GM23338 (cell line): ENCODE data around the gene WFDC9.

Experiments used
- CREB1 ChIP-seq: fragments of 250-450 bp; sonication (Bioruptor Pico); IDR thresholded peaks from 2 replicates; pipeline ENCODE4 v1.5.0; 2020; ENCODE audit warnings: low read depth, mild to moderate bottlenecking, moderate library complexity
- EZH2phosphoT487 ChIP-seq: fragments of 200-600 bp; sonication (generic); IDR thresholded peaks from one replicate; pipeline ENCODE4 v1.8.1; 2018; ENCODE audit warnings: antibody characterized with exemption; ENCODE audit not compliant: unreplicated experiment
- POLR2AphosphoS5 ChIP-seq: IDR thresholded peaks from 2 replicates; pipeline ENCODE4 v1.6.1; 2016; ENCODE audit warnings: antibody characterized with exemption, low read depth
- STAT1 ChIP-seq: IDR thresholded peaks from one replicate; pipeline ENCODE4 v1.6.1; 2016; ENCODE audit warnings: antibody characterized with exemption; ENCODE audit not compliant: unreplicated experiment
- TF ChIP-seq, protein P1 (sequence below), 2 experiments: fragments of 200-600 bp in 1 of 2; sonication (generic) in 1 of 2; conservative IDR thresholded peaks; 2 replicates each; pipeline versions ENCODE4 v1.5.1 to v1.6.1; 2016 to 2017; ENCODE audit warnings: antibody characterized with exemption in 2 of 2, low read depth in 2 of 2, mild to moderate bottlenecking in 2 of 2, moderate library complexity in 1 of 2

DNA sequence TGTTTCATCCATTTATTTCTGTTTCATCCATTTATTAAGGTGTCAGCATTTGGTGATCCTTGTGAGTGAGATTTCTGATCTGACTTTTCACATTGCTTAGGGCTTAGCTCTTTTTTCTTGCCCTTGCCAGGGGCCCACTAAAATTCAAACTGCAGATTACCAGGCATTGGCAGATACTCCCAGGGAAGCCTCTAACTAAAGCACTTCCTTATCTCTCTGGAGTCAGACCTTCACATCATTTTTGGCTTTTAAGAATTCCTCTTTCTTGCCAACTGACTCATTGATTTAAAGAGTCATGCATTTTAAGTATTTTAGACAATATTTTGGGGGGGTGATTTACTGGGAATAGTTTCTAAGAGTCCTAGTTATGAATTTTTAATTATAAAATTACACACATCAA lies 49.4 kb downstream of the WFDC9 start:
- TF ChIP-seq, protein P1, sequence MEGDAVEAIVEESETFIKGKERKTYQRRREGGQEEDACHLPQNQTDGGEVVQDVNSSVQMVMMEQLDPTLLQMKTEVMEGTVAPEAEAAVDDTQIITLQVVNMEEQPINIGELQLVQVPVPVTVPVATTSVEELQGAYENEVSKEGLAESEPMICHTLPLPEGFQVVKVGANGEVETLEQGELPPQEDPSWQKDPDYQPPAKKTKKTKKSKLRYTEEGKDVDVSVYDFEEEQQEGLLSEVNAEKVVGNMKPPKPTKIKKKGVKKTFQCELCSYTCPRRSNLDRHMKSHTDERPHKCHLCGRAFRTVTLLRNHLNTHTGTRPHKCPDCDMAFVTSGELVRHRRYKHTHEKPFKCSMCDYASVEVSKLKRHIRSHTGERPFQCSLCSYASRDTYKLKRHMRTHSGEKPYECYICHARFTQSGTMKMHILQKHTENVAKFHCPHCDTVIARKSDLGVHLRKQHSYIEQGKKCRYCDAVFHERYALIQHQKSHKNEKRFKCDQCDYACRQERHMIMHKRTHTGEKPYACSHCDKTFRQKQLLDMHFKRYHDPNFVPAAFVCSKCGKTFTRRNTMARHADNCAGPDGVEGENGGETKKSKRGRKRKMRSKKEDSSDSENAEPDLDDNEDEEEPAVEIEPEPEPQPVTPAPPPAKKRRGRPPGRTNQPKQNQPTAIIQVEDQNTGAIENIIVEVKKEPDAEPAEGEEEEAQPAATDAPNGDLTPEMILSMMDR (conservative IDR thresholded peaks at IDR 0.05; ENCODE audit: low read depth in 2 of 2): no peak
- TF ChIP-seq CREB1 (CRISPR knock-in tag) (no peak), POLR2AphosphoS5 (no peak), STAT1 (no peak), EZH2phosphoT487 (no peak)
